Activated effector memory CD4-positive, alpha-beta T cell treated with Interleukin-2 at 50 U/mL for 16 hours (primary cell): ENCODE results near the gene RRAD.

Experiments
- DNase-seq: peaks from one replicate; pipeline ENCODE4 v3.0.0-alpha.2; 2020

RRAD gene

DNA sequence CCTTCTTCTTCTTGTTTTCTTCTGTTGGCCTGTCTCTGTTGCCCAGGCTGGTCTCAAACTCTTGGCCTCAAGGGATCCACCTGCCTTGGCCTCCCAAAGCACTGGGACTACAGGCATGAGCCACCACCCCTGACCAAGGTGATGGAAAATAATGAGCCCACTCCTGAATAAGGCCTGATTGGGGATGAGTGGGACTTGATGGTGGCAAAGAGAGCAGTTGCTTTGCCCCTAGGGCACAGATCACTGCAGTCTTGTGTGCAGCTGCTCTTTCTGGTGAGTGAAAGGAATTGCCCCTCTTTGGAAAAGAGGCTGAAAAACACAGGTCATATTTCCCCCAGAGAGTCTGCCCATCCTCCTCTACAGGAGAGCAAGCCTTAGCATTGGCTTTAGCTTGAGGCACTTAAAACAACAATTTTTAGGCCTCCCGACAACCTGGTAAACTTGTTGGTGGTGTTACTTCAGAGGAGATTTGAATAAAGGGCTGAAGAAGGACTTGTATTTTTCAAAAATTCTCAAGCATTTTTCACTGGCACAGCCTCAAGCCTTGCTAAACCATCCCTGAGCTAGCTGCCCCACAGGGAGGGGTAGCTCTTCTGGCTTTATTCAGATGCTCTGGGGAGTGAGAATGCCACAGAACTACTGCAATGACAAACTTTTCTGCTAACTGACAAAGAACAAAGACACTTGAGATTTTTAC is 51.1 kb downstream of the RRAD start:
- no peak for DNase-seq

GRCh38 chr16:66873685-66874055 is 51.7 kb downstream of the RRAD start:
- no peak for DNase-seq

DNA sequence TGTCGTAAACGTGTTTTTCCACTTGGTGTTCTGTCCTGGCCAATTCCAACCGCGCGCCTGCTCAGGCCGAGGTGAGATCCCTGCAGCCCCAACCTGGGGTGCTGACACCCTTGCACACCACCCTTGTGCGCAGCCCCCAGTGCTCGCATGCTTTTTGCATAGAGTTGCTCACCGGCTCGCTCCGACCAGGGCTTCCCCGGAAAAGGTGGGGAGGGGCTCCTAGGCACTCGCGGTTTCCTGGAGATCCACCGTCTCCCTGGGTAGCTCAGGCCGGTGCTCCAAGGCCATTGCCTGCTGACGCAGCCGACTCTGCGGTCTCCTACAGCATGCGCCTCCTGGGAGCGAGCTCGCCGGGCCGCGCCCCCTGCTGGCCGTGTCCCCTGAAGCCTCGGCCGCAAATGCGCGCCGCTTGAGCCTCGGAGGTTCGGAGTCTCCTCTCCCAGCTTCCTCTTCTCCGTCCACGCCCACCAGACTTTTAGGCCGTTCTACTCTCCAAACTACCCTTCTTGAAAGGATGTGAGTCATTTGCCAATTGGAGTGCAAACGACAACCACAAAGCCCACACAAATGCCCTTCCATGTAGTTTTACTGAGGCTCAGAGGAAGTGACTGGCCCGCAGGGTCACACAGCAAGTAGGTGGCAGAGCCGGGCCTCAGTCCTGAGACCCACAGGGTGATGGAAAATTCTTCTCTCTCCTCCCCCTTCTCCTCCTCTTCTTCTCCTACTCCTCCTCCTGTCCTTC is 52.2 kb downstream of the RRAD start:
- peak; percentile 85 for DNase-seq

DNA sequence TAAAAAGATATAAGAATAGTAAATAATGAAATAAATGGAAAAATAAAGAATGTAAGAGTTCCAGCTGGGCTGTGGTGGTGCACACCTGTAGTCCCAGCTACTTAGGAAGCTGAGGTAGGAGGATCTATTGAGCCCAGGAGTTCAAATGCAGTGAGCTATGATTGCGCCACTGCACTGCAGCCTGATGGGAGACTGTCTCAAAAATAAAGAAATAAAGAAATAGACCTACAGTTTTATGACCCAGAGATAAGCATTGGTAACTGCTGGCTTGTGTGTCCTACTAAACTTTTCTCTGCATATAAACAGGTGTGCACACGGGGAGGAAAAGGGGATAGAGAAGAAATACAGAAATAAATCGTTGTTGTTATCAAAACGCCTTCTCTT is 52.8 kb downstream of the RRAD start:
- DNase-seq: no peak

DNA sequence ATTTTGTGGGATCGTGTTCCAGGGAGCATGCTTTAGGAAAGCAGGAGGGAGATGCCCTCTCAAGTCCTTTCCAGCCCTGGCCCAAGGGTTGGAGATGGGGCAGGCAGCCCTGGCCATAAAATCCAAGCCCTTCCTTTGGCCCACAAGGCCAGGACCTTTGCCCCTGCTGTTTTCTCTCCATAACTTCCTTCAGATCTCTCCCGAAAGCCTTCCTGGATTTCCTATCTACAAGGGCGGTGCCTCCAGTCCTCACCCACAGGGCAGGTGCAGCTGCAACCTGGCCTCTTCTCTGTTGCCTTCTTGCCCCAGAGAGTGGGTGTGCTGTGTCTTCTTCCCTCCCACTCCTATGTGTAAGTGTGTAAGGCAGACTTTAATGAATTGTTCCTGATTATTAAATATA is 53.5 kb downstream of the RRAD start:
- no peak for DNase-seq
